ENCODE measurements around the gene NOXRED1.

DNA sequence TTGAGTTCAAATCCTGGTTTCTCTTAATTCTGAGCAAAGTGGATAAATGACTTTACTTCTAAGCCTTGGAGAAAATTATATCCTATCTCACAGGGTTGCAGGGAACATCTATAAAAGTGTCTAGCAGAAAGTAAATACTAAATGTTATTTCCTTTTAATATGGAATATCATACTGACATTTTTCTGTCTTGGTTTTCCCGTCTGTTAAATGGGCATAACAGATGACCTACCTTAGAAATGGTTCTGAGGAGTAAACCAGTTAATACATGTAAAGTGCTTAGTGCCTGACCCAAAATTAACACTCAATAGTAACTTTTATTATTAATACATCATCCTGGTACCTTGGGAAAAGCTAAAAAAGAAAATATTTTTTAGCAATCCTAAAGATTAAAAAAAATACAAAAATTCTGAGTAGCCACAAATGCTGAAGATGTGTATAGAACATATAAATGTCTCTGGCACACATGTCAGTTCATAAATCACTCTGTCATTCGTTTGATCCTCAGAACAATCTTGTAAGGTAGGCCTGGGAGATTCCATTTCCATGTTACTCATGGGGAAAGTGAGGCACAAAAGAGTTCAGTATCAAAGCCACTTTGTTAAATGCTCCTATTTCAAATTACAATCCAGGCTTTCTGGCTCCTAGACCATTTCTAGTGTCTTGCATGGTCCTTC lies 32.8 kb upstream of the NOXRED1 start:
- no peak for TF ChIP-seq FOXK2 (IDR thresholded peaks at IDR 0.05)
- no peak for TF ChIP-seq SP1 (IDR thresholded peaks at IDR 0.05)

Data from HEK293T (cell line).